Keratinocyte (primary cell): ENCODE data around the gene SP5. TPM values are rescaled to one million over a fixed set of nuclear protein-coding genes. Genes with fewer than 3 reads are reported as not detected.

Source experiments
- DNase-seq: peaks from one replicate; pipeline ENCODE4 v3.0.0-alpha.2; 2011; ENCODE audit warnings: low read depth, missing footprints, low spot score
- FAIRE-seq: peaks from 2 replicates; lab custom pipeline; 2011; peaks lifted over from hg19 to GRCh38; lab: Jason Lieb, UNC
- H2AFZ ChIP-seq: 2 replicates; pipeline ENCODE4 v1.6.0; 2012; ENCODE audit warnings: low read length, control low read depth, inconsistent platforms; ENCODE audit not compliant: control insufficient read depth
- H3K27ac ChIP-seq: 2 replicates; pipeline ENCODE4 v1.5.1; 2011; ENCODE audit warnings: low read length; ENCODE audit not compliant: control insufficient read depth, insufficient read depth
- H3K27me3 ChIP-seq: 3 replicates; pipeline ENCODE4 v1.6.0; 2011; ENCODE audit warnings: low read length; ENCODE audit not compliant: control insufficient read depth, insufficient read depth; ENCODE audit errors: extremely low read depth
- H3K36me3 ChIP-seq, 2 experiments: 2 replicates in 1 of 2; 3 replicates in 1 of 2; pipeline ENCODE4 v1.5.1; 2011; ENCODE audit warnings: low read length in 2 of 2, mild to moderate bottlenecking in 1 of 2; ENCODE audit not compliant: control insufficient read depth in 2 of 2, insufficient read depth in 2 of 2; ENCODE audit errors: extremely low read depth in 1 of 2
- H3K4me1 ChIP-seq: 3 replicates; pipeline ENCODE4 v1.5.1; 2011; ENCODE audit warnings: low read length; ENCODE audit not compliant: control insufficient read depth, insufficient read depth; ENCODE audit errors: extremely low read depth
- H3K4me2 ChIP-seq: 3 replicates; pipeline ENCODE4 v1.6.0; 2011; ENCODE audit warnings: low read depth, low read length; ENCODE audit not compliant: control insufficient read depth, insufficient read depth; ENCODE audit errors: extremely low read depth
- H3K4me3 ChIP-seq, 3 experiments: fragments of 200-600 bp in 1 of 3; sonication (generic) in 1 of 3; 2 replicates in 2 of 3; 3 replicates in 1 of 3; pipeline ENCODE4 v1.5.1; 2011 to 2016; ENCODE audit warnings: low read length in 3 of 3, mild to moderate bottlenecking in 3 of 3, control low read depth in 2 of 3, inconsistent platforms in 1 of 3, low read depth in 1 of 3, mixed read lengths in 1 of 3, mixed run types in 1 of 3, moderate library complexity in 1 of 3; ENCODE audit not compliant: control insufficient read depth in 2 of 3, insufficient read depth in 2 of 3; ENCODE audit errors: extremely low read depth in 1 of 3
- H3K79me2 ChIP-seq: 2 replicates; pipeline ENCODE4 v1.6.0; 2012; ENCODE audit warnings: low read length; ENCODE audit not compliant: control insufficient read depth, insufficient read depth
- H3K9ac ChIP-seq: 3 replicates; pipeline ENCODE4 v1.6.0; 2011; ENCODE audit warnings: low read length; ENCODE audit not compliant: control insufficient read depth, insufficient read depth; ENCODE audit errors: extremely low read depth
- H3K9me1 ChIP-seq: 3 replicates; pipeline ENCODE4 v1.6.0; 2011; ENCODE audit warnings: low read length; ENCODE audit not compliant: control insufficient read depth, insufficient read depth; ENCODE audit errors: extremely low read depth
- H3K9me3 ChIP-seq: 2 replicates; pipeline ENCODE4 v1.5.1; 2012; ENCODE audit warnings: low read depth, low read length; ENCODE audit not compliant: control insufficient read depth
- H4K20me1 ChIP-seq: 3 replicates; pipeline ENCODE4 v1.6.0; 2011; ENCODE audit warnings: low read length; ENCODE audit not compliant: control insufficient read depth, insufficient read depth; ENCODE audit errors: extremely low read depth
- EZH2 ChIP-seq: IDR thresholded peaks from one replicate; pipeline ENCODE4 v1.6.1; 2012; ENCODE audit warnings: inconsistent platforms, mild to moderate bottlenecking, low read length, moderate library complexity
- dilution Hi-C: fragments of 300-500 bp; cut with MboI; formaldehyde crosslinking; loops from one replicate; pipeline ENCODE4 v1.7.0; 2020; ENCODE audit warnings: low sequenced_read_pairs; ENCODE audit not compliant: extremely low pct_ligation_motif_present
- polyA plus RNA-seq, 5 experiments: library from polyadenylated mRNA; depleted of rRNA in 3 of 5; stranded (reverse) in 3 of 5; stranded (forward) in 1 of 5; unstranded in 1 of 5; fragments of >200 nt; gene quantifications; 1 replicate in 1 of 5; 2 replicates in 3 of 5; 3 replicates in 1 of 5; pipeline versions ENCODE4 v1.2.1 to v1.2.3, GENCODE V29; 2011 to 2012; ENCODE audit warnings: missing spikeins in 2 of 5, low read depth in 1 of 5, low replicate concordance in 1 of 5
- TF ChIP-seq, protein P1 (sequence below), 3 experiments: IDR thresholded peaks in 1 of 3; conservative IDR thresholded peaks in 1 of 3; optimal IDR thresholded peaks in 1 of 3; 2 replicates in 2 of 3; 3 replicates in 1 of 3; pipeline versions ENCODE3 to v1.5.1; 2011; ENCODE audit warnings: low read length in 3 of 3, mild to moderate bottlenecking in 3 of 3, moderate library complexity in 2 of 3, control low read depth in 1 of 3, inconsistent platforms in 1 of 3; ENCODE audit not compliant: insufficient read depth in 2 of 3; ENCODE audit errors: extremely low read depth in 1 of 3

The SP5 gene
- polyA plus RNA-seq, 1 donor (not counting 4 experiments of a cell fraction or from before 2014, with no cell fraction given) = not detected

DNA sequence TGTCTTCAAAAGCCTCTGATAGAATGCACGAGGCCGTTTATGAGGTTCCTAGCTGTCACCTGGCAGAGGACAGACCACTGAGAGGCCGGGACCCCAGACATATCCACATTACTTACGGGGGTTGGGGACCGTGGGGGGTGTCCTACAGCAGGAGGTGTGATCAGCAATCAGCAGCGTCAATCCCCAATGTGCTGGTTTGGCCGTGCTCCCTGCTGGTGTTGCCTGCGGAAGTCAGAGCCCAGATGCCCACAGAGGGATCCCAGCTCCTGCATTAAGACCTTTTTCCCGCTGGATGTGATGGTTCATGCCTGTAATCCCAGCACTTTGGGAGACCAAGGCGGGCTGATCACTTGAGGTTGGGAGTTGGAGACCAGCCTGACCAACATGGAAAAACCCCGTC lies 20.8 kb upstream of the SP5 start:
- Histone ChIP-seq H3K36me3 (no peaks in the 10 kb centered on the region), H4K20me1 (no peaks in the 10 kb centered on the region)

DNA sequence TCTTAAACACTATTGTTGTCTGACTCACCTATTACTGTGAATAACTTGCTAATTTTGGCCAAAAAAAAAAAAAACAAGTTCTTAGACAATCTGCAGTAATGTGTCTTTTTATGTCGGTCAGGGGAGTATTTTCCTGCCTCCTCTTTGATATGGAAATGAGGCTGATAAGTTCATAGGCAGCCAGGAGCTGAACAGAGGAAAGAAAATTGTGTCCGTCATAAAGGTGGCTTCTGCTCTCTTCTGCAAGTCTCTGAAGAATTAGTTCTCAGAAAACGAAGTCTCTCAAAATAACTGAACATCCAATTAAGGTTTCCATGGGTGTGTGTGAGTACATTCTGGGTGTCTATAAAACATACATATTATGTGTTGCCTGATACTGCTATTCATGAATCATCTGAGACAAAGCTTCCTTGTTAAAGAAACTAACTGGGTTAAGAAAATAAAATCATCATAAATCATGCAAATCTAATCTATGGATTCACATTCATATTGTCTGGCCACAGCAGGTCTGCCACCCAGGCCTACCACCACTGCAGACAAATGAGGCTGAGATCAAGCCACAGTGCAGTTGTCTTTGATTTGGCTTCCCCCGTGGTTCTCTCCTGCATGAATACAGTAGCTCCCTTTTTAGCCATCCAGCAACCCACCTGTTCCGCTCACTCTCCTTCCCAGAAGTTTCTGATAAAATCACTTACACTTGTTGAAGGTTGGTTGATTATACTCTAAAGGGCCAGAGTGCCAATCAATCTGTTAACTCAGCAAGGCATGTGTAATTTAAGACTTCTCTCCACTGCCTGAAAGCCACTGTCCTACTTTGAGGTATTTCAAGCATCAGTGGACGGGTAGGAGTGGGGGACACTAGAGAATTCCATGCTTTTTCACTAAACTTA lies 19.4 kb upstream of the SP5 start:
- H3K9me3 ChIP-seq = no peaks in the 10 kb centered on the region
- H3K27ac ChIP-seq = no peak overlapping the region
- H2AFZ ChIP-seq = no peak overlapping the region
- no peaks in the 10 kb centered on the region for H4K20me1 ChIP-seq
- H3K9ac ChIP-seq = no peak overlapping the region
- H3K79me2 ChIP-seq = no peaks in the 10 kb centered on the region
- DNase-seq (no peak), FAIRE-seq (no peak)
- H3K4me1 ChIP-seq = no peaks in the 10 kb centered on the region
- H3K27me3 ChIP-seq = no peaks in the 10 kb centered on the region
- H3K36me3 ChIP-seq = no peaks in the 10 kb centered on the region
- dilution Hi-C loops = no loop called here
- H3K9me1 ChIP-seq = no peaks in the 10 kb centered on the region
- H3K4me3 ChIP-seq = no peak overlapping the region
- no peak overlapping the region for H3K4me2 ChIP-seq
- no peak for TF ChIP-seq EZH2
- TF ChIP-seq, protein P1, sequence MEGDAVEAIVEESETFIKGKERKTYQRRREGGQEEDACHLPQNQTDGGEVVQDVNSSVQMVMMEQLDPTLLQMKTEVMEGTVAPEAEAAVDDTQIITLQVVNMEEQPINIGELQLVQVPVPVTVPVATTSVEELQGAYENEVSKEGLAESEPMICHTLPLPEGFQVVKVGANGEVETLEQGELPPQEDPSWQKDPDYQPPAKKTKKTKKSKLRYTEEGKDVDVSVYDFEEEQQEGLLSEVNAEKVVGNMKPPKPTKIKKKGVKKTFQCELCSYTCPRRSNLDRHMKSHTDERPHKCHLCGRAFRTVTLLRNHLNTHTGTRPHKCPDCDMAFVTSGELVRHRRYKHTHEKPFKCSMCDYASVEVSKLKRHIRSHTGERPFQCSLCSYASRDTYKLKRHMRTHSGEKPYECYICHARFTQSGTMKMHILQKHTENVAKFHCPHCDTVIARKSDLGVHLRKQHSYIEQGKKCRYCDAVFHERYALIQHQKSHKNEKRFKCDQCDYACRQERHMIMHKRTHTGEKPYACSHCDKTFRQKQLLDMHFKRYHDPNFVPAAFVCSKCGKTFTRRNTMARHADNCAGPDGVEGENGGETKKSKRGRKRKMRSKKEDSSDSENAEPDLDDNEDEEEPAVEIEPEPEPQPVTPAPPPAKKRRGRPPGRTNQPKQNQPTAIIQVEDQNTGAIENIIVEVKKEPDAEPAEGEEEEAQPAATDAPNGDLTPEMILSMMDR (optimal IDR thresholded peaks at IDR 0.05 in 1 of 3, IDR thresholded peaks at IDR 0.05 in 1 of 3, conservative IDR thresholded peaks at IDR 0.05 in 1 of 3; ENCODE audit: extremely low read depth in 1 of 3, insufficient read depth in 2 of 3, low read length in 3 of 3) = no peak

More for the DNA sequence above, 20.8 kb upstream of the SP5 start:
- Histone ChIP-seq H3K4me1 (no peaks in the 10 kb centered on the region), H3K9ac (no peak overlapping the region), H3K27me3 (no peaks in the 10 kb centered on the region), H3K79me2 (no peaks in the 10 kb centered on the region), H2AFZ (no peak overlapping the region), H3K27ac (no peak overlapping the region), H3K9me3 (no peaks in the 10 kb centered on the region), H3K4me3 (no peak overlapping the region), H3K9me1 (no peaks in the 10 kb centered on the region), H3K4me2 (no peak overlapping the region)
- TF ChIP-seq, protein P1 (optimal IDR thresholded peaks at IDR 0.05 in 1 of 3, IDR thresholded peaks at IDR 0.05 in 1 of 3, conservative IDR thresholded peaks at IDR 0.05 in 1 of 3; ENCODE audit: extremely low read depth in 1 of 3, insufficient read depth in 2 of 3, low read length in 3 of 3) = no peak
- no peak for TF ChIP-seq EZH2
- DNase-seq (no peak), FAIRE-seq (no peak)
- dilution Hi-C loops = no loop called here
